Astrocyte (in vitro differentiated cells and primary cell): Measurements from ENCODE around the gene GBE1. TPM values are rescaled to one million over a fixed set of nuclear protein-coding genes. Genes with fewer than 3 reads are reported as not detected.
"Not testable (repeated sequence)": the region's sequence is repeated elsewhere in the genome, so short reads cannot be mapped to it uniquely, and the experiment has no call there.

ENCODE experiments used
- DNase-seq: peaks from one replicate; pipeline ENCODE4 v3.0.0-alpha.2; 2010; ENCODE audit warnings: low read depth
- FAIRE-seq: peaks from 2 replicates; lab custom pipeline; 2011; peaks lifted over from hg19 to GRCh38; lab: Jason Lieb, UNC
- H2AFZ ChIP-seq: 2 replicates; pipeline ENCODE4 v1.6.0; 2012; ENCODE audit warnings: low read depth, low read length, inconsistent platforms
- H3K27ac ChIP-seq: 2 replicates; pipeline ENCODE4 v1.5.1; 2011; ENCODE audit warnings: low read depth, low read length, inconsistent platforms
- H3K27me3 ChIP-seq: 2 replicates; pipeline ENCODE4 v1.6.0; 2011; ENCODE audit warnings: low read length, inconsistent platforms; ENCODE audit not compliant: insufficient read depth
- H3K36me3 ChIP-seq: 2 replicates; pipeline ENCODE4 v1.5.1; 2011; ENCODE audit warnings: low read length, inconsistent platforms; ENCODE audit not compliant: insufficient read depth
- H3K4me1 ChIP-seq: 2 replicates; pipeline ENCODE4 v1.5.1; 2011; ENCODE audit warnings: low read length, inconsistent platforms; ENCODE audit not compliant: insufficient read depth
- H3K4me2 ChIP-seq: 2 replicates; pipeline ENCODE4 v1.6.0; 2012; ENCODE audit warnings: low read length, inconsistent platforms
- H3K4me3 ChIP-seq: 2 replicates; pipeline ENCODE4 v1.5.1; 2011; ENCODE audit warnings: low read depth, mild to moderate bottlenecking, low read length, inconsistent platforms; ENCODE audit not compliant: insufficient read depth
- H3K79me2 ChIP-seq: 2 replicates; pipeline ENCODE4 v1.6.0; 2012; ENCODE audit warnings: mild to moderate bottlenecking, low read length, inconsistent platforms; ENCODE audit not compliant: insufficient read depth
- H3K9ac ChIP-seq: 2 replicates; pipeline ENCODE4 v1.6.0; 2012; ENCODE audit warnings: mild to moderate bottlenecking, low read length, inconsistent platforms
- H3K9me3 ChIP-seq: 2 replicates; pipeline ENCODE4 v1.5.1; 2012; ENCODE audit warnings: low read depth, mild to moderate bottlenecking, low read length, inconsistent platforms; ENCODE audit not compliant: insufficient read depth
- H4K20me1 ChIP-seq: 2 replicates; pipeline ENCODE4 v1.6.0; 2012; ENCODE audit warnings: low read length, inconsistent platforms; ENCODE audit not compliant: insufficient read depth
- H3K27ac Mint-ChIP-seq: one replicate; pipeline ENCODE4 v1.8.0; 2021; ENCODE audit warnings: mild to moderate bottlenecking, mixed read lengths; ENCODE audit not compliant: unreplicated experiment
- H3K27me3 Mint-ChIP-seq: one replicate; pipeline ENCODE4 v1.8.0; 2021; ENCODE audit warnings: low read depth, mixed read lengths; ENCODE audit not compliant: unreplicated experiment
- H3K36me3 Mint-ChIP-seq: one replicate; pipeline ENCODE4 v1.8.0; 2021; ENCODE audit warnings: low read depth, mixed read lengths; ENCODE audit not compliant: unreplicated experiment
- H3K4me1 Mint-ChIP-seq: one replicate; pipeline ENCODE4 v1.8.0; 2021; ENCODE audit warnings: low read depth, mixed read lengths; ENCODE audit not compliant: unreplicated experiment
- H3K4me3 Mint-ChIP-seq: one replicate; pipeline ENCODE4 v1.8.0; 2021; ENCODE audit warnings: mild to moderate bottlenecking, moderate library complexity, mixed read lengths; ENCODE audit not compliant: unreplicated experiment
- H3K9me3 Mint-ChIP-seq: one replicate; pipeline ENCODE4 v1.8.0; 2021; ENCODE audit warnings: mild to moderate bottlenecking, mixed read lengths; ENCODE audit not compliant: unreplicated experiment
- CTCF ChIP-seq: IDR thresholded peaks from 2 replicates; pipeline ENCODE4 v1.5.1; 2011; ENCODE audit warnings: low read depth, mild to moderate bottlenecking, inconsistent platforms, low read length, moderate library complexity; ENCODE audit not compliant: insufficient read depth
- EZH2 ChIP-seq: IDR thresholded peaks from 2 replicates; pipeline ENCODE4 v1.6.1; 2012; ENCODE audit warnings: mild to moderate bottlenecking, low read length, inconsistent platforms; ENCODE audit not compliant: insufficient read depth
- total RNA-seq: library from RNA; stranded (reverse); gene quantifications from 2 replicates; pipeline ENCODE4 v1.2.1, GENCODE V29; 2021

GBE1 gene
- total RNA-seq, 1 donor from 2014 or later, result 58.6 TPM

GRCh38 chr3:81749265-81749664 is 12.2 kb downstream of the GBE1 start:
- no peaks in the 10 kb centered on the region for H3K9me3 ChIP-seq
- TF ChIP-seq EZH2 (no peak), CTCF (no peak)
- peaks cover 11% of the 10 kb centered on the region for H3K4me1 ChIP-seq
- H3K27me3 ChIP-seq, result no peaks in the 10 kb centered on the region
- Mint-ChIP-seq H3K4me1 (peaks cover 22% of the 10 kb centered on the region), H3K27me3 (no peaks in the 10 kb centered on the region), H3K4me3 (no peak overlapping the region), H3K27ac (no peak overlapping the region), H3K9me3 (peaks cover 2% of the 10 kb centered on the region), H3K36me3 (peaks cover 9% of the 10 kb centered on the region)
- H3K9ac ChIP-seq, result no peak overlapping the region
- peak overlapping the region; percentile 27 for H3K4me2 ChIP-seq
- H3K27ac ChIP-seq, result peak overlapping the region; percentile 19
- no peaks in the 10 kb centered on the region for H3K36me3 ChIP-seq
- DNase-seq (no peak), FAIRE-seq (peak; percentile 47)
- H4K20me1 ChIP-seq, result no peaks in the 10 kb centered on the region
- peaks cover 25% of the 10 kb centered on the region for H3K79me2 ChIP-seq
- no peak overlapping the region for H3K4me3 ChIP-seq
- no peak overlapping the region for H2AFZ ChIP-seq

- H3K36me3 ChIP-seq, H3K4me3 ChIP-seq, H3K4me2 ChIP-seq, DNase-seq, H3K9me3 ChIP-seq, H3K27me3 Mint-ChIP-seq, H3K9me3 Mint-ChIP-seq, FAIRE-seq, H3K27ac Mint-ChIP-seq, H3K36me3 Mint-ChIP-seq, H3K9ac ChIP-seq, H3K4me3 Mint-ChIP-seq, H4K20me1 ChIP-seq, H2AFZ ChIP-seq, H3K27me3 ChIP-seq: not testable (repeated sequence)
- Histone ChIP-seq H3K4me1 (peaks cover 31% of the 10 kb centered on the region), H3K79me2 (peaks cover 20% of the 10 kb centered on the region), H3K27ac (peak overlapping the region; percentile 20)
- peaks cover 40% of the 10 kb centered on the region for H3K4me1 Mint-ChIP-seq
These were observed 14.2 kb downstream of the GBE1 start for GRCh38 chr3:81747280-81747679.

- Mint-ChIP-seq H3K9me3 (peaks cover 2% of the 10 kb centered on the region), H3K27ac (peak overlapping the region; percentile 99), H3K4me1 (peaks cover 49% of the 10 kb centered on the region), H3K27me3 (no peaks in the 10 kb centered on the region), H3K4me3 (no peak overlapping the region), H3K36me3 (peaks cover 3% of the 10 kb centered on the region)
- Histone ChIP-seq H3K4me1 (peaks cover 48% of the 10 kb centered on the region), H3K9me3 (no peaks in the 10 kb centered on the region), H3K36me3 (no peaks in the 10 kb centered on the region), H3K4me3 (no peak overlapping the region), H3K79me2 (peaks cover 46% of the 10 kb centered on the region), H3K27me3 (no peaks in the 10 kb centered on the region), H3K27ac (peak overlapping the region; percentile 98), H3K9ac (peak overlapping the region; percentile 82), H4K20me1 (no peaks in the 10 kb centered on the region), H2AFZ (no peak overlapping the region), H3K4me2 (peak overlapping the region; percentile 62)
- DNase-seq (peak; percentile 97), FAIRE-seq (peak; percentile 87)
- TF ChIP-seq EZH2 (no peak), CTCF (no peak)
These were observed 17.1 kb downstream of the GBE1 start for GRCh38 chr3:81744366-81744765.
